ENCODE results near the gene AZI2.
A peak's percentile ranks its signal among the peaks of the same experiment; 100 is the strongest.

DNA sequence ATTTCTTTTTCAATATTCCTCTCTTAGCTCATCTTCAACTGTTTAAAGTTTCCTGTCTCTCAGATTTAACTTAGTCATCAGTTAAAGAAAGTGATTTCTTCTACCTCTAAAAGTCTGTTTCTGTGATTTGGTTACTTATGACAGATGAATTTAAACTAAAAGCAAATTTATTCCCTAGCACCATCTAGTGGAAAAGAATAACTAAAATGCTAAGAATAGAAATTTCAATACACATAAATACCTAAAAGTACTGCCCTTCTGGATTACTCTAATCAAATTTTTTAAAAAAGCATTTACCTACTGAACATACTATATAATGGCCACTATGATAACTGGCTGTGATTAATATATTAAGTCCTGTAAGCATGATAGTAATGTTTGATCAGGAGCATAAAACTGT is 14.1 kb downstream of the AZI2 start:
- TF ChIP-seq, protein P1, sequence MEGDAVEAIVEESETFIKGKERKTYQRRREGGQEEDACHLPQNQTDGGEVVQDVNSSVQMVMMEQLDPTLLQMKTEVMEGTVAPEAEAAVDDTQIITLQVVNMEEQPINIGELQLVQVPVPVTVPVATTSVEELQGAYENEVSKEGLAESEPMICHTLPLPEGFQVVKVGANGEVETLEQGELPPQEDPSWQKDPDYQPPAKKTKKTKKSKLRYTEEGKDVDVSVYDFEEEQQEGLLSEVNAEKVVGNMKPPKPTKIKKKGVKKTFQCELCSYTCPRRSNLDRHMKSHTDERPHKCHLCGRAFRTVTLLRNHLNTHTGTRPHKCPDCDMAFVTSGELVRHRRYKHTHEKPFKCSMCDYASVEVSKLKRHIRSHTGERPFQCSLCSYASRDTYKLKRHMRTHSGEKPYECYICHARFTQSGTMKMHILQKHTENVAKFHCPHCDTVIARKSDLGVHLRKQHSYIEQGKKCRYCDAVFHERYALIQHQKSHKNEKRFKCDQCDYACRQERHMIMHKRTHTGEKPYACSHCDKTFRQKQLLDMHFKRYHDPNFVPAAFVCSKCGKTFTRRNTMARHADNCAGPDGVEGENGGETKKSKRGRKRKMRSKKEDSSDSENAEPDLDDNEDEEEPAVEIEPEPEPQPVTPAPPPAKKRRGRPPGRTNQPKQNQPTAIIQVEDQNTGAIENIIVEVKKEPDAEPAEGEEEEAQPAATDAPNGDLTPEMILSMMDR (IDR thresholded peaks at IDR 0.05), result peak in 1 of 4 experiments; percentile 9
- TF ChIP-seq POLR2AphosphoS5 (IDR thresholded peaks at IDR 0.05) (no peak), POLR2A (IDR thresholded peaks at IDR 0.05) (no peak)
